Natural killer cell (primary cell): ENCODE results near the gene SNRPB2. TPM values are rescaled to one million over a fixed set of nuclear protein-coding genes. Genes with fewer than 3 reads are reported as not detected.

ENCODE experiments used
- ATAC-seq, 3 donors: fragments of 150-1000 bp in 2 of 3; fragments of 200-7000 bp in 1 of 3; cut with Tn5 transposase; 1 replicate in 1 of 3; 2 replicates in 2 of 3; pipeline ENCODE4 v1.10.0; 2021; ENCODE audit warnings: mild to moderate bottlenecking in 2 of 3, moderate library complexity in 2 of 3
- DNase-seq, 2 donors: peaks; one replicate each; pipeline versions ENCODE4 v3.0.0 to v3.0.0-alpha.2; 2013 to 2021; ENCODE audit warnings: mixed read lengths in 1 of 2
- H3K27ac ChIP-seq: one replicate; pipeline ENCODE4 v1.5.1; 2013; ENCODE audit warnings: mild to moderate bottlenecking, low read length
- H3K27me3 ChIP-seq: one replicate; pipeline ENCODE4 v1.6.1; 2013; ENCODE audit warnings: low read length; ENCODE audit not compliant: control insufficient read depth, insufficient read depth
- H3K36me3 ChIP-seq: one replicate; pipeline ENCODE4 v1.6.1; 2013; ENCODE audit warnings: low read length; ENCODE audit not compliant: control insufficient read depth, insufficient read depth
- H3K4me1 ChIP-seq: one replicate; pipeline ENCODE4 v1.6.1; 2013; ENCODE audit warnings: low read length; ENCODE audit not compliant: control insufficient read depth, insufficient read depth
- H3K4me3 ChIP-seq: one replicate; pipeline ENCODE4 v1.5.1; 2013; ENCODE audit warnings: low read length
- H3K9me3 ChIP-seq: one replicate; pipeline ENCODE4 v1.6.1; 2013; ENCODE audit warnings: low read length; ENCODE audit not compliant: control insufficient read depth, insufficient read depth
- H3K27ac Mint-ChIP-seq, 2 donors: one replicate each; pipeline ENCODE4 v1.8.0; 2022; ENCODE audit warnings: mild to moderate bottlenecking in 2 of 2, mixed read lengths in 2 of 2, moderate library complexity in 1 of 2
- H3K27me3 Mint-ChIP-seq, 2 donors: one replicate each; pipeline ENCODE4 v1.8.0; 2022; ENCODE audit warnings: low read depth in 2 of 2, mixed read lengths in 2 of 2
- H3K36me3 Mint-ChIP-seq: one replicate; pipeline ENCODE4 v1.8.0; 2022; ENCODE audit warnings: mixed read lengths
- H3K4me1 Mint-ChIP-seq, 2 donors: one replicate each; pipeline ENCODE4 v1.8.0; 2022; ENCODE audit warnings: mixed read lengths in 2 of 2
- H3K4me3 Mint-ChIP-seq: one replicate; pipeline ENCODE4 v1.8.0; 2022; ENCODE audit warnings: mild to moderate bottlenecking, moderate library complexity, mixed read lengths
- H3K9me3 Mint-ChIP-seq, 2 donors: one replicate each; pipeline ENCODE4 v1.8.0; 2022; ENCODE audit warnings: mixed read lengths in 2 of 2
- CTCF ChIP-seq: fragments of 200-600 bp; IDR thresholded peaks from one replicate; pipeline ENCODE4 v1.8.0; 2022; ENCODE audit warnings: antibody characterized with exemption
- WGBS: methylation state at CpG from one replicate; pipeline ENCODE4 v1.1.7; 2013; ENCODE audit warnings: missing lambda C conversion rate; ENCODE audit not compliant: insufficient coverage; 5-methylcytosine and 5-hydroxymethylcytosine counted together
- intact Hi-C: fragments of 100-400 bp; cut with micrococcal nuclease; formaldehyde crosslinking; loops from one replicate; pipeline ENCODE4 v1.14.2; 2022
- total RNA-seq, 4 donors: library from RNA; stranded (reverse); fragments of 120-200 nt in 1 of 4; gene quantifications; one replicate each; pipeline versions ENCODE4 v1.2.3 to v1.2.4, GENCODE V29; 2013 to 2022

The SNRPB2 gene
- total RNA-seq, 3 donors from 2014 or later (not counting 1 experiment from before 2014, with no cell fraction given), result 39.4 to 43.0 (median 40.5) TPM

GRCh38 chr20:16771213-16771612, 41.4 kb downstream of the SNRPB2 start:
- Histone ChIP-seq H3K9me3 (no peaks in the 10 kb centered on the region), H3K27me3 (no peaks in the 10 kb centered on the region), H3K27ac (no peak overlapping the region), H3K4me3 (no peak overlapping the region), H3K4me1 (no peaks in the 10 kb centered on the region), H3K36me3 (no peaks in the 10 kb centered on the region)
- Mint-ChIP-seq H3K27ac (no peak overlapping the region), H3K36me3 (no peaks in the 10 kb centered on the region), H3K9me3 (peaks cover 0 to 6% of the 10 kb centered on the region in 2 donors), H3K27me3 (peaks cover 12 to 18% of the 10 kb centered on the region in 2 donors), H3K4me3 (no peak overlapping the region), H3K4me1 (no peaks in the 10 kb centered on the region)
- intact Hi-C loops, result no loop called here
- no peak for TF ChIP-seq CTCF
- no peak for ATAC-seq
- no peak for DNase-seq

- H3K27me3 ChIP-seq, result no peaks in the 10 kb centered on the region
- Mint-ChIP-seq H3K4me1 (no peaks in the 10 kb centered on the region), H3K9me3 (peaks cover 3 to 6% of the 10 kb centered on the region in 2 donors), H3K27ac (no peak overlapping the region), H3K4me3 (no peak overlapping the region), H3K27me3 (peaks cover 5 to 15% of the 10 kb centered on the region in 2 donors), H3K36me3 (no peaks in the 10 kb centered on the region)
- intact Hi-C loops, result no loop called here
- no peak for DNase-seq
- no peak for ATAC-seq
- H3K4me1 ChIP-seq, result no peaks in the 10 kb centered on the region
- H3K9me3 ChIP-seq, result no peaks in the 10 kb centered on the region
- H3K36me3 ChIP-seq, result no peaks in the 10 kb centered on the region
- no CpG with 5 or more reads among the region's 1 CpG for WGBS
- TF ChIP-seq CTCF, result no peak
- H3K27ac ChIP-seq, result no peak overlapping the region
- no peak overlapping the region for H3K4me3 ChIP-seq
These were observed 46.1 kb downstream of the SNRPB2 start for GRCh38 chr20:16775961-16776360.

GRCh38 chr20:16777126-16777525, 47.3 kb downstream of the SNRPB2 start:
- intact Hi-C loops, result no loop called here
- no peak for DNase-seq
- Histone ChIP-seq H3K9me3 (no peaks in the 10 kb centered on the region), H3K27ac (no peak overlapping the region), H3K4me1 (no peaks in the 10 kb centered on the region), H3K4me3 (no peak overlapping the region), H3K27me3 (no peaks in the 10 kb centered on the region), H3K36me3 (no peaks in the 10 kb centered on the region)
- peaks cover 5 to 15% of the 10 kb centered on the region in 2 donors for H3K27me3 Mint-ChIP-seq
- WGBS, result 93% methylated on average over 1 of the region's 1 CpG
- ATAC-seq, result no peak
- H3K4me1 Mint-ChIP-seq, result no peaks in the 10 kb centered on the region
- no peak overlapping the region for H3K27ac Mint-ChIP-seq
- H3K9me3 Mint-ChIP-seq, result peaks cover 3 to 6% of the 10 kb centered on the region in 2 donors
- H3K36me3 Mint-ChIP-seq, result no peaks in the 10 kb centered on the region
- H3K4me3 Mint-ChIP-seq, result no peak overlapping the region
- no peak for TF ChIP-seq CTCF

GRCh38 chr20:16778159-16778558, 48.3 kb downstream of the SNRPB2 start:
- no peak overlapping the region for H3K4me3 Mint-ChIP-seq
- 100% methylated on average over 1 of the region's 1 CpG for WGBS
- DNase-seq (no peak), ATAC-seq (no peak)
- peaks cover 3 to 6% of the 10 kb centered on the region in 2 donors for H3K9me3 Mint-ChIP-seq
- no peak overlapping the region for H3K4me3 ChIP-seq
- no peaks in the 10 kb centered on the region for H3K4me1 Mint-ChIP-seq
- no peaks in the 10 kb centered on the region for H3K9me3 ChIP-seq
- no peaks in the 10 kb centered on the region for H3K36me3 ChIP-seq
- H3K4me1 ChIP-seq, result no peaks in the 10 kb centered on the region
- H3K36me3 Mint-ChIP-seq, result no peaks in the 10 kb centered on the region
- peaks cover 9 to 14% of the 10 kb centered on the region in 2 donors for H3K27me3 Mint-ChIP-seq
- no peak for TF ChIP-seq CTCF
- intact Hi-C loops, result no loop called here
- no peaks in the 10 kb centered on the region for H3K27me3 ChIP-seq
- no peak overlapping the region for H3K27ac Mint-ChIP-seq
- H3K27ac ChIP-seq, result no peak overlapping the region
